ENCODE data around the gene KLHL26. TPM values are rescaled to one million over a fixed set of nuclear protein-coding genes. Genes with fewer than 3 reads are reported as not detected.
A peak's percentile ranks its signal among the peaks of the same experiment; 100 is the strongest.

Gene KLHL26
- total and polyA plus RNA-seq, 9 of the 15 experiments (the other 6 are each of a cell fraction or from before 2014, with no cell fraction given), result 0.13 to 13.3 (median 1.4) TPM

- peak; percentile 18; the same call in 1 of the 2 replicates for TF ChIP-seq ZBTB2 (IDR thresholded peaks at IDR 0.05)
- no peak for TF ChIP-seq SIX5 (IDR thresholded peaks at IDR 0.05; ENCODE audit: borderline replicate concordance in 1 of 2, insufficient read depth in 1 of 2, low read depth in 1 of 2, low read length in 2 of 2)
- no peak for TF ChIP-seq U2AF1 (optimal IDR thresholded peaks at IDR 0.05; ENCODE audit: low read depth, low read length)
- no peak for TF ChIP-seq FOS (IDR thresholded peaks at IDR 0.05; ENCODE audit: extremely low read depth, insufficient read length)
- no peak for TF ChIP-seq FOXP1 (CRISPR knock-in tag; IDR thresholded peaks at IDR 0.05)
- no peak for TF ChIP-seq JUNB (CRISPR knock-in tag; conservative IDR thresholded peaks at IDR 0.05)
- peak; percentile 71 for TF ChIP-seq CHD4 (IDR thresholded peaks at IDR 0.05; ENCODE audit: insufficient read depth, insufficient replicate concordance, low read depth, low read length, poor library complexity, severe bottlenecking)
- TF ChIP-seq ID3 (CRISPR knock-in tag; IDR thresholded peaks at IDR 0.05), result no peak
- TF ChIP-seq ID3 (tag; IDR thresholded peaks at IDR 0.05), result no peak
- TF ChIP-seq POLR2B (IDR thresholded peaks at IDR 0.05; ENCODE audit: low read depth, partially characterized antibody), result peak; percentile 83
- TF ChIP-seq BCOR (IDR thresholded peaks at IDR 0.05), result peak; percentile 94
- 0 out of 4 replicates have a peak, but pooled peaks of 1 of the 2 experiments have one; percentile 24 for TF ChIP-seq KDM4B (IDR thresholded peaks at IDR 0.05; ENCODE audit: borderline replicate concordance in 2 of 2, low read depth in 1 of 2)
- TF ChIP-seq ZSCAN32 (CRISPR knock-in tag; IDR thresholded peaks at IDR 0.05), result no peak
- TF ChIP-seq ZBTB40 (IDR thresholded peaks at IDR 0.05), result 0 out of 2 replicates have a peak, but pooled peaks have one; percentile 42
- no peak for TF ChIP-seq ZBTB40 (CRISPR knock-in tag; IDR thresholded peaks at IDR 0.05)
These were observed 46.5 kb downstream of the KLHL26 start, which contains the start of gene CRTC1 (continued) for GRCh38 chr19:18683109-18683957.
